Gastroesophageal sphincter (tissue), 3 donors: ENCODE measurements around the gene COQ3.

Experiments
- CTCF ChIP-seq, 4 experiments: fragments of 200-600 bp in 2 of 4; fragments of 450-650 bp in 2 of 4; sonication (generic) in 1 of 4; IDR thresholded peaks; one replicate each; pipeline ENCODE4 v1.5.1; 2017 to 2019; ENCODE audit warnings: antibody characterized with exemption in 4 of 4, mild to moderate bottlenecking in 2 of 4, moderate library complexity in 2 of 4
- EP300 ChIP-seq: sonication (generic); formaldehyde crosslinking; IDR thresholded peaks from one replicate; pipeline ENCODE4 v1.6.1; 2017; ENCODE audit warnings: antibody characterized with exemption, mild to moderate bottlenecking
- POLR2A ChIP-seq, 2 donors: fragments of 450-650 bp; IDR thresholded peaks; one replicate each; pipeline ENCODE4 v1.6.1; 2017; ENCODE audit warnings: antibody characterized with exemption in 2 of 2, mild to moderate bottlenecking in 2 of 2, moderate library complexity in 1 of 2
- POLR2AphosphoS5 ChIP-seq: sonication (generic); formaldehyde crosslinking; IDR thresholded peaks from one replicate; pipeline ENCODE4 v1.6.1; 2017; ENCODE audit warnings: antibody characterized with exemption

GRCh38 chr6:99393366-99393697 lies 663 bp downstream of the COQ3 start:
- no peak for TF ChIP-seq CTCF (IDR thresholded peaks at IDR 0.05)
- TF ChIP-seq POLR2A (IDR thresholded peaks at IDR 0.05) = no peak
- no peak for TF ChIP-seq EP300
- TF ChIP-seq POLR2AphosphoS5 = no peak
